GF-D8 (cell line): ENCODE data around the gene SCNN1A.

Experiments used
- DNase-seq: peaks from one replicate; lab custom pipeline; 2025; lab: John Stamatoyannopoulos, UW

The SCNN1A gene

GRCh38 chr12:6384499-6385436 lies 9.4 kb upstream of the SCNN1A start:
- no peak for DNase-seq

GRCh38 chr12:6383572-6384498 lies 8.5 kb upstream of the SCNN1A start, which contains the start of gene LTBR:
Gene LTBR (plus strand): TSS chr12:6384162. CDS start chr12:6384359, 197 bp downstream.
- DNase-seq = peak; percentile 76

GRCh38 chr12:6382982-6383381 lies 7.6 kb upstream of the SCNN1A start:
- no peak for DNase-seq

GRCh38 chr12:6382371-6382770 lies 7.0 kb upstream of the SCNN1A start:
- DNase-seq = no peak

GRCh38 chr12:6380141-6381121 lies 5.1 kb upstream of the SCNN1A start:
- no peak for DNase-seq

GRCh38 chr12:6378709-6379472 lies 3.5 kb upstream of the SCNN1A start:
- no peak for DNase-seq

GRCh38 chr12:6377667-6377994 lies 2.3 kb upstream of the SCNN1A start:
- DNase-seq = no peak

- DNase-seq = no peak
These were observed 1.7 kb upstream of the SCNN1A start for GRCh38 chr12:6376870-6377666.

- DNase-seq = peak; percentile 32
These were observed 911 bp upstream of the SCNN1A start for GRCh38 chr12:6376079-6376869.

GRCh38 chr12:6374786-6375160 lies 590 bp downstream of the SCNN1A start:
- no peak for DNase-seq

GRCh38 chr12:6374028-6374785 lies 1.2 kb downstream of the SCNN1A start:
- DNase-seq = no peak

- DNase-seq = no peak
These were observed 2.2 kb downstream of the SCNN1A start for GRCh38 chr12:6373022-6373787.

GRCh38 chr12:6372403-6373003 lies 2.9 kb downstream of the SCNN1A start:
- DNase-seq = peak; percentile 76

GRCh38 chr12:6370994-6371754 lies 4.2 kb downstream of the SCNN1A start:
- DNase-seq = no peak

GRCh38 chr12:6370576-6370935 lies 4.8 kb downstream of the SCNN1A start:
- no peak for DNase-seq

- no peak for DNase-seq
These were observed 5.3 kb downstream of the SCNN1A start for GRCh38 chr12:6369916-6370575.
